Measurements from ENCODE around the gene ANXA11. TPM values are rescaled to one million over a fixed set of nuclear protein-coding genes. Genes with fewer than 3 reads are reported as not detected.

The ANXA11 gene
- total and polyA plus RNA-seq, 2 of the 8 experiments (the other 6 are each of a cell fraction or from before 2014, with no cell fraction given), result 40.5 to 84.9 TPM

DNA sequence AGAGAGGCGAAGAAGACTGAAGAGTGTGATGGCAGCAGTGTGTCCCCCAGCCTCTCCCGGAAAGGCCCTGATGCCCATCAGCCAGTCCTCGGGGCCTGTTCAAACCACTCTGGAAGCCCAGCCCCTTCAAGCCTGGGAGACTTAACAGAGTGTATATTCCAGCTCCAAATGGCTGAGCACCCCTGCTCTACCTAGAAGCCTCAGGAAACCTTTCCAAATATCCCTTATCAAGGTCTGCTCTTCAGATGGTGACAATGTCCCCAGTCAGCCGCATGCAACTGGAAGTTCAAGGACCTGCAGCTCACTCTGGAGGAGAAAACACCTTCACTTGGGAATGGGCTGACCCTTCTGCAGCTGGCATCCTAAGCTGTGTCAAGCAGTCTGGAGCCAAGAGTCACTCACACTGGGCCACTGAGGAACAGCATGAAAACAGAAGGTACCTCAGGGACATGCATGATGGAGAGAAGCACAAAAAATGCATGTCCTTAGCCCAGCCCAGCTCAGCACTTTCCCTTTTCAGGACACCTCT, 10.2 kb downstream of the ANXA11 start (continued):
- TF ChIP-seq, protein P1, sequence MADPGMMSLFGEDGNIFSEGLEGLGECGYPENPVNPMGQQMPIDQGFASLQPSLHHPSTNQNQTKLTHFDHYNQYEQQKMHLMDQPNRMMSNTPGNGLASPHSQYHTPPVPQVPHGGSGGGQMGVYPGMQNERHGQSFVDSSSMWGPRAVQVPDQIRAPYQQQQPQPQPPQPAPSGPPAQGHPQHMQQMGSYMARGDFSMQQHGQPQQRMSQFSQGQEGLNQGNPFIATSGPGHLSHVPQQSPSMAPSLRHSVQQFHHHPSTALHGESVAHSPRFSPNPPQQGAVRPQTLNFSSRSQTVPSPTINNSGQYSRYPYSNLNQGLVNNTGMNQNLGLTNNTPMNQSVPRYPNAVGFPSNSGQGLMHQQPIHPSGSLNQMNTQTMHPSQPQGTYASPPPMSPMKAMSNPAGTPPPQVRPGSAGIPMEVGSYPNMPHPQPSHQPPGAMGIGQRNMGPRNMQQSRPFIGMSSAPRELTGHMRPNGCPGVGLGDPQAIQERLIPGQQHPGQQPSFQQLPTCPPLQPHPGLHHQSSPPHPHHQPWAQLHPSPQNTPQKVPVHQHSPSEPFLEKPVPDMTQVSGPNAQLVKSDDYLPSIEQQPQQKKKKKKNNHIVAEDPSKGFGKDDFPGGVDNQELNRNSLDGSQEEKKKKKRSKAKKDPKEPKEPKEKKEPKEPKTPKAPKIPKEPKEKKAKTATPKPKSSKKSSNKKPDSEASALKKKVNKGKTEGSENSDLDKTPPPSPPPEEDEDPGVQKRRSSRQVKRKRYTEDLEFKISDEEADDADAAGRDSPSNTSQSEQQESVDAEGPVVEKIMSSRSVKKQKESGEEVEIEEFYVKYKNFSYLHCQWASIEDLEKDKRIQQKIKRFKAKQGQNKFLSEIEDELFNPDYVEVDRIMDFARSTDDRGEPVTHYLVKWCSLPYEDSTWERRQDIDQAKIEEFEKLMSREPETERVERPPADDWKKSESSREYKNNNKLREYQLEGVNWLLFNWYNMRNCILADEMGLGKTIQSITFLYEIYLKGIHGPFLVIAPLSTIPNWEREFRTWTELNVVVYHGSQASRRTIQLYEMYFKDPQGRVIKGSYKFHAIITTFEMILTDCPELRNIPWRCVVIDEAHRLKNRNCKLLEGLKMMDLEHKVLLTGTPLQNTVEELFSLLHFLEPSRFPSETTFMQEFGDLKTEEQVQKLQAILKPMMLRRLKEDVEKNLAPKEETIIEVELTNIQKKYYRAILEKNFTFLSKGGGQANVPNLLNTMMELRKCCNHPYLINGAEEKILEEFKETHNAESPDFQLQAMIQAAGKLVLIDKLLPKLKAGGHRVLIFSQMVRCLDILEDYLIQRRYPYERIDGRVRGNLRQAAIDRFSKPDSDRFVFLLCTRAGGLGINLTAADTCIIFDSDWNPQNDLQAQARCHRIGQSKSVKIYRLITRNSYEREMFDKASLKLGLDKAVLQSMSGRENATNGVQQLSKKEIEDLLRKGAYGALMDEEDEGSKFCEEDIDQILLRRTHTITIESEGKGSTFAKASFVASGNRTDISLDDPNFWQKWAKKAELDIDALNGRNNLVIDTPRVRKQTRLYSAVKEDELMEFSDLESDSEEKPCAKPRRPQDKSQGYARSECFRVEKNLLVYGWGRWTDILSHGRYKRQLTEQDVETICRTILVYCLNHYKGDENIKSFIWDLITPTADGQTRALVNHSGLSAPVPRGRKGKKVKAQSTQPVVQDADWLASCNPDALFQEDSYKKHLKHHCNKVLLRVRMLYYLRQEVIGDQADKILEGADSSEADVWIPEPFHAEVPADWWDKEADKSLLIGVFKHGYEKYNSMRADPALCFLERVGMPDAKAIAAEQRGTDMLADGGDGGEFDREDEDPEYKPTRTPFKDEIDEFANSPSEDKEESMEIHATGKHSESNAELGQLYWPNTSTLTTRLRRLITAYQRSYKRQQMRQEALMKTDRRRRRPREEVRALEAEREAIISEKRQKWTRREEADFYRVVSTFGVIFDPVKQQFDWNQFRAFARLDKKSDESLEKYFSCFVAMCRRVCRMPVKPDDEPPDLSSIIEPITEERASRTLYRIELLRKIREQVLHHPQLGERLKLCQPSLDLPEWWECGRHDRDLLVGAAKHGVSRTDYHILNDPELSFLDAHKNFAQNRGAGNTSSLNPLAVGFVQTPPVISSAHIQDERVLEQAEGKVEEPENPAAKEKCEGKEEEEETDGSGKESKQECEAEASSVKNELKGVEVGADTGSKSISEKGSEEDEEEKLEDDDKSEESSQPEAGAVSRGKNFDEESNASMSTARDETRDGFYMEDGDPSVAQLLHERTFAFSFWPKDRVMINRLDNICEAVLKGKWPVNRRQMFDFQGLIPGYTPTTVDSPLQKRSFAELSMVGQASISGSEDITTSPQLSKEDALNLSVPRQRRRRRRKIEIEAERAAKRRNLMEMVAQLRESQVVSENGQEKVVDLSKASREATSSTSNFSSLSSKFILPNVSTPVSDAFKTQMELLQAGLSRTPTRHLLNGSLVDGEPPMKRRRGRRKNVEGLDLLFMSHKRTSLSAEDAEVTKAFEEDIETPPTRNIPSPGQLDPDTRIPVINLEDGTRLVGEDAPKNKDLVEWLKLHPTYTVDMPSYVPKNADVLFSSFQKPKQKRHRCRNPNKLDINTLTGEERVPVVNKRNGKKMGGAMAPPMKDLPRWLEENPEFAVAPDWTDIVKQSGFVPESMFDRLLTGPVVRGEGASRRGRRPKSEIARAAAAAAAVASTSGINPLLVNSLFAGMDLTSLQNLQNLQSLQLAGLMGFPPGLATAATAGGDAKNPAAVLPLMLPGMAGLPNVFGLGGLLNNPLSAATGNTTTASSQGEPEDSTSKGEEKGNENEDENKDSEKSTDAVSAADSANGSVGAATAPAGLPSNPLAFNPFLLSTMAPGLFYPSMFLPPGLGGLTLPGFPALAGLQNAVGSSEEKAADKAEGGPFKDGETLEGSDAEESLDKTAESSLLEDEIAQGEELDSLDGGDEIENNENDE (IDR thresholded peaks at IDR 0.05; ENCODE audit: insufficient replicate concordance, low read length), result no peak
- TF ChIP-seq JUND (IDR thresholded peaks at IDR 0.05; ENCODE audit: low read length) (no peak), EP300 (IDR thresholded peaks at IDR 0.05; ENCODE audit: borderline replicate concordance in 1 of 2, low read depth in 2 of 2, low read length in 2 of 2) (no peak), KDM1A (IDR thresholded peaks at IDR 0.05; ENCODE audit: borderline replicate concordance, low read length) (no peak), CBX5 (IDR thresholded peaks at IDR 0.05; ENCODE audit: low read depth, low read length) (no peak), YY1 (IDR thresholded peaks at IDR 0.05; ENCODE audit: low read depth, low read length) (no peak), POU5F1 (IDR thresholded peaks at IDR 0.05; ENCODE audit: low read depth, low read length) (no peak), CTBP2 (IDR thresholded peaks at IDR 0.05; ENCODE audit: borderline replicate concordance, insufficient read depth, insufficient read length, low read length) (no peak), SP1 (IDR thresholded peaks at IDR 0.05; ENCODE audit: low read depth, low read length) (no peak), CHD1 (IDR thresholded peaks at IDR 0.05; ENCODE audit: low read depth, low read length) (no peak)
